ENCODE data around the gene PKN3.
A peak's percentile ranks its signal among the peaks of the same experiment; 100 is the strongest.

Gene PKN3

GRCh38 chr9:128750926-128751595, 48.8 kb downstream of the PKN3 start:
- DNase-seq, result no peak

DNA sequence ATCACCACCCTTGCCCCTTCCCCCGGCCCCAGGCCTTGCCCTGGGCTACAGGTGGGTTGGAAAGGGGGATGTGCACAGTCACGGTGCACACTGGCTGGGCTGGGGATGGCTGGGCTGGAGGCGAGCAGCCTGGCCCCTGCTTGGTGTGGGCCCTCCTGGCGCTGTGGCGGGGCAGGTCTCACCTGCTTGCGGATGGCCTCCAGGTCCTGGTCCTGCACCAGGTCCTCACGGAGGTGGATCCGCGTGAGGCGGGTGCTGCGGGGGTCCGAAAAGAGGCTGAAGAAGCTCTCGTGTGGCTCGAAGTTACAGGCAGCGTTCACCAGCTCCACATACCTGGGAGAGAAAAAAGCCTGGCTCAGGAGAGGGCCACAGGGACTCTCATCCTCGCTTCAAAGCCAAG, 51.3 kb downstream of the PKN3 start:
- no peak for DNase-seq

- no peak for DNase-seq
These were observed 55.3 kb downstream of the PKN3 start for GRCh38 chr9:128757602-128758001.

DNA sequence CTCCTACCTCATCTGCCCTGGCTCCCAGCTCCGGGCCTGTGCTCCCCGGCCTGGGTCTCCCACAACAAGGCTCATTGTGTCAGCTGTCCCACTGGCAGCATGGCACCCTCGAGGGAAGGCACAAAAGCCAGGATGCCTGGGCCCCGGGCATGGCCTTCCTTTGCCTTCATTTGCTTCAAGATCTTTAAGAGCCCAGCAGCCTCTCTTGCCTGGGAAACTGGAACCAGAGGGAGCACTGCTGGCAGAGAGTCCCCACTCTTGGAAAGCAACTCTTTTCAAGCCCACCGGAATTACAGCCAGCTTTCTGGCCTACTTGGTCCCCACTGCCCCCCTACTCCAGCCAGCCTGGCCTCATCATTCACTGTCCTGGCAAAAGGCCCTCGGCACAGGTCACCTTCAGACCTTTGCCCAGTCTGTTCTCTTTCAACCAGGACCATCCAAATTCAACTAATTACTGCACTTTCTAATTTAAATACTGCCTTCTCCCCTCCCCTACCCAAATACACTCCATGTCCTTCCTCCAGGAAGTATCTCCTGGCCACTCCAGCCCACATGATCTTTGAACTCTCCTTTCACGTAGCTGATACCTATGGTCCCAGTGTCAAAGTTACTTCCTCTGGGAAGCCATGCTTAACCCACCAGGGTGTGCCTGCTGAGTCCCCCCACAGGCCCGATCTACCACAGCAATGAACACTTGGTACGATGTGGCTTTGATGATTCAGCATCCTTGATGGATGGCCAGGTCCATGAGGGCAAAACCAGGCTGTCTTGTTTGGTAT, 60.6 kb downstream of the PKN3 start:
- no peak for DNase-seq

- no peak for DNase-seq
These were observed 62.1 kb downstream of the PKN3 start for GRCh38 chr9:128764361-128764760.

- no peak for DNase-seq
These were observed 63.2 kb downstream of the PKN3 start for GRCh38 chr9:128765499-128765898.

- peak; percentile 31 to 51 for DNase-seq
These were observed 66.3 kb downstream of the PKN3 start for GRCh38 chr9:128768606-128769005.

All from Kasumi-1 (cell line).